Kidney (tissue), 14 donors: Measurements from ENCODE around the gene UBE3C. TPM values are rescaled to one million over a fixed set of nuclear protein-coding genes. Genes with fewer than 3 reads are reported as not detected.

Experiments
- DNase-seq, 5 donors: peaks; one replicate each; pipeline ENCODE4 v3.0.0-alpha.2; 2013 to 2020
- FAIRE-seq: peaks from 2 replicates; lab custom pipeline; 2012; peaks lifted over from hg19 to GRCh38; lab: Jason Lieb, UNC
- H3K27ac ChIP-seq, 2 donors: one replicate each; pipeline ENCODE4 v1.7.0; 2013; ENCODE audit warnings: low read depth in 2 of 2, low read length in 2 of 2, inconsistent platforms in 1 of 2
- H3K27me3 ChIP-seq: one replicate; pipeline ENCODE4 v1.7.1; 2013; ENCODE audit warnings: low read length, inconsistent platforms; ENCODE audit not compliant: control insufficient read depth, insufficient read depth
- H3K36me3 ChIP-seq, 3 donors: one replicate each; pipeline versions ENCODE4 v1.7.0 to v1.7.1; 2013; ENCODE audit warnings: low read length in 3 of 3, control low read depth in 1 of 3, inconsistent platforms in 1 of 3; ENCODE audit not compliant: insufficient read depth in 3 of 3, control insufficient read depth in 2 of 3
- H3K4me1 ChIP-seq, 3 donors: one replicate each; pipeline versions ENCODE4 v1.7.0 to v1.7.1; 2013; ENCODE audit warnings: low read length in 3 of 3, inconsistent platforms in 1 of 3, low read depth in 1 of 3; ENCODE audit not compliant: control insufficient read depth in 2 of 3, insufficient read depth in 2 of 3
- H3K4me3 ChIP-seq, 3 donors: one replicate each; pipeline versions ENCODE4 v1.7.0 to v1.8.1; 2013; ENCODE audit warnings: low read length in 3 of 3, control low read depth in 1 of 3, inconsistent platforms in 1 of 3
- H3K9ac ChIP-seq, 3 donors: one replicate each; pipeline versions ENCODE4 v1.7.0 to v1.7.1; 2013; ENCODE audit warnings: low read length in 3 of 3, control low read depth in 1 of 3, inconsistent platforms in 1 of 3
- H3K9me3 ChIP-seq, 3 donors: one replicate each; pipeline versions ENCODE4 v1.7.0 to v1.7.1; 2013; ENCODE audit warnings: low read length in 3 of 3, control low read depth in 1 of 3, inconsistent platforms in 1 of 3; ENCODE audit not compliant: control insufficient read depth in 2 of 3, insufficient read depth in 1 of 3
- intact Hi-C: fragments of 100-400 bp; cut with DNase I; formaldehyde crosslinking; loops from one replicate; pipeline ENCODE4 v1.11.1; 2022
- polyA plus RNA-seq: library from polyadenylated mRNA; stranded (reverse); fragments of 350-450 nt; fragmentation: Illumina TruSeq; extraction: RNeasy Lipid Tissue Mini Kit (QIAGEN cat#74804); gene quantifications from one replicate; pipeline ENCODE4 v1.2.3, GENCODE V29; 2014; ENCODE audit warnings: low read depth, low replicate concordance; ENCODE audit not compliant: insufficient read depth
- total RNA-seq: library from RNA; stranded (reverse); fragmentation: NEBNext Ultra II Directional; extraction: Animal tissue kit (Norgen Biotek cat#: 25700); gene quantifications from one replicate; pipeline ENCODE4 v1.2.1, GENCODE V29; 2021
- TF ChIP-seq, protein P1 (sequence below): IDR thresholded peaks from 3 replicates; pipeline ENCODE4 v1.5.1; 2012; ENCODE audit warnings: mild to moderate bottlenecking, moderate library complexity, borderline replicate concordance; ENCODE audit not compliant: insufficient read depth; ENCODE audit errors: extremely low read depth
- donor health status: control.
- donor health status: control.
- donor health status: control.
- donor health status: control.
- donor health status: control.
- donor health status: DM: yes; HTN: yes; CAD: no.
- donor health status: Normal renal cell carcinoma (clear cell type).

UBE3C gene
- total and polyA plus RNA-seq, 2 donors from 2014 or later = 20.9 to 58.5 TPM

DNA sequence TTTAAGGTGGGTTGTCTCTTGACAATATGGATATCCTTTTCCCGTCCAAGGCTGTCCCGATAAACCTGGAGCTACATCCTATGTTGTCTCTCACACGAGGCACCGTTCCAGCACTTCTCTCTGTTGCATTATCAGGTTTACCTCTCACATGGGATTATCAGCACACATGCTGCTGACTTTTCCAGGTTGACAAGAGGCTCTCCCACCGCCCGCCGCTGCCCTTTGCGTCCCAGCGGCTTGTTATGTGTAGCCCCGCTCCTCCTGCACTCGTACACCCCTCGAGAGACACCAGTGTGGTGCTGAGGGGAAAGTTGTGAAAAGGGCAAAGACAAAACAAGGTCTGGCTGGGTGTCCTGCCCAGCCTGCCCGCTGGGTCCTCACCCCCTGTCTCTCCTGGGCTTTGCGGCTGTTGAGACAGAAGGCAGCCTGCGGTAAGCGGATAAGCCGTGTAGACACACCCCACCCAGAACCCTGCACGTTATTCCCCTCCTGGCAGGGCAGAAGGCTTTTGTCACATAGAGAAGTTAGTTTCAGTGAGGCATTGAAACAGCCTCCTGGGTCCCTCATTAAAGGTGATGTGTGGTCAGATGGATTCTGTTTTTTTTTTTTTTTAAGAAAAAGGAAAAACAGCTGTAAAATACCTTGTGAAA is 38.7 kb downstream of the UBE3C start:
- TF ChIP-seq, protein P1, sequence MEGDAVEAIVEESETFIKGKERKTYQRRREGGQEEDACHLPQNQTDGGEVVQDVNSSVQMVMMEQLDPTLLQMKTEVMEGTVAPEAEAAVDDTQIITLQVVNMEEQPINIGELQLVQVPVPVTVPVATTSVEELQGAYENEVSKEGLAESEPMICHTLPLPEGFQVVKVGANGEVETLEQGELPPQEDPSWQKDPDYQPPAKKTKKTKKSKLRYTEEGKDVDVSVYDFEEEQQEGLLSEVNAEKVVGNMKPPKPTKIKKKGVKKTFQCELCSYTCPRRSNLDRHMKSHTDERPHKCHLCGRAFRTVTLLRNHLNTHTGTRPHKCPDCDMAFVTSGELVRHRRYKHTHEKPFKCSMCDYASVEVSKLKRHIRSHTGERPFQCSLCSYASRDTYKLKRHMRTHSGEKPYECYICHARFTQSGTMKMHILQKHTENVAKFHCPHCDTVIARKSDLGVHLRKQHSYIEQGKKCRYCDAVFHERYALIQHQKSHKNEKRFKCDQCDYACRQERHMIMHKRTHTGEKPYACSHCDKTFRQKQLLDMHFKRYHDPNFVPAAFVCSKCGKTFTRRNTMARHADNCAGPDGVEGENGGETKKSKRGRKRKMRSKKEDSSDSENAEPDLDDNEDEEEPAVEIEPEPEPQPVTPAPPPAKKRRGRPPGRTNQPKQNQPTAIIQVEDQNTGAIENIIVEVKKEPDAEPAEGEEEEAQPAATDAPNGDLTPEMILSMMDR = no peak
- Histone ChIP-seq H3K9ac (no peak overlapping the region), H3K9me3 (no peaks in the 10 kb centered on the region), H3K4me3 (no peak overlapping the region), H3K27ac (no peak overlapping the region), H3K27me3 (no peaks in the 10 kb centered on the region), H3K36me3 (peaks cover 7 to 41% (median 32%) of the 10 kb centered on the region in 3 donors), H3K4me1 (no peaks in the 10 kb centered on the region)
- FAIRE-seq (no peak), DNase-seq (no peak)
- intact Hi-C loops = no loop called here

DNA sequence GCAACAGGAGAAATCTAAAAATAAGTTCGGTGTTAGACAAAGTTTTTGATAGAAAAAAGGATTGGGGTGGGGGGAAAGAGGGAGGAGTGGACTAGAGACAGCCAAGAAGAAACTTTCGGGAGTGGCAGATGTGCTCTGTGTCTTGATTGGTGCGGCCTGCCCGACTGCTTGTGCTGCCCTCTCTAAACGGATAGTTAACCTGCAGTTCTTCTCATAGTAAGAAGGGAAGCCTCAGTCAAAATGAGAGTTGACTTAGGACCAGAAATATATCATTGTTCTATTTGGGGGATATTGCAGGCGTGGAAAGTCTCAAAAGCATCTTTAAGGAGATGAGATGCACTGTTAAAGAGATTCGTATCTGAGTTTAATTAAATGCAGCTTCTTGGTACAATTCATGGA is 39.3 kb downstream of the UBE3C start:
- Histone ChIP-seq H3K4me3 (no peak overlapping the region), H3K4me1 (no peaks in the 10 kb centered on the region), H3K9me3 (no peaks in the 10 kb centered on the region), H3K27ac (no peak overlapping the region), H3K36me3 (peaks cover 3 to 36% (median 29%) of the 10 kb centered on the region in 3 donors), H3K9ac (no peak overlapping the region), H3K27me3 (no peaks in the 10 kb centered on the region)
- TF ChIP-seq, protein P1 = no peak
- intact Hi-C loops = no loop called here
- FAIRE-seq = no peak
- DNase-seq = no peak

DNA sequence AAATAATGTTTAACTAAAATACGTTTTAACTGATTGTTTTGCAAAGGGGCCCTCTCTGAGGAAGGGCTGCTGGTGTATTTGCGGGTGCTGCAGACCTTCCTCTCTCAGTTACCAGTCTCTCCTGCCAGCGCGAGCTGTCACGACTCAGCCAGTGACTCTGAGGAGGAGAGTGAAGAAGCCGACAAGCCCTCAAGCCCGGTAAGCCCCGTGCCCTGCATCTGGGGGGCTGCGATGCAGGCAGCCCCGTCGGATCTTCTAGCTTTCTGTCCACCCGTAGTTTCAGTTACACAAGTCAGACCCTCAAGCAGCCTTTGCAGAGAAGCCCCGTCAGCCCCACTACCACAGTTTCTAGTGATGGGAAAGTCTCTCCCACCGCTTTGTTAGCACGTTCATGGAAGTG is 45.1 kb downstream of the UBE3C start:
- H3K9me3 ChIP-seq = no peaks in the 10 kb centered on the region
- DNase-seq (no peak), FAIRE-seq (no peak)
- H3K27ac ChIP-seq = no peak overlapping the region
- peaks cover 6 to 37% (median 28%) of the 10 kb centered on the region in 3 donors for H3K36me3 ChIP-seq
- H3K27me3 ChIP-seq = no peaks in the 10 kb centered on the region
- intact Hi-C loops = no loop called here
- TF ChIP-seq, protein P1 = no peak
- H3K4me1 ChIP-seq = no peaks in the 10 kb centered on the region
- no peak overlapping the region for H3K4me3 ChIP-seq
- H3K9ac ChIP-seq = no peak overlapping the region
